PC-9 (cell line): Measurements from ENCODE around the gene MYLK3. TPM values are rescaled to one million over a fixed set of nuclear protein-coding genes. Genes with fewer than 3 reads are reported as not detected.

Experiments used
- BruUV-seq: library from RNA; stranded (reverse); fragments of 400-500 nt; replicated peaks from 2 replicates; lab custom pipeline; 2021; lab: Mats Ljungman, UMichigan
- CTCF ChIA-PET: fragments of 300-600 bp; sonication (Branson Sonifier 250); formaldehyde crosslinking; loops from one replicate; lab custom pipeline; 2022; ENCODE audit warnings: antibody characterized with exemption; lab: Charles Lee
- POLR2A ChIA-PET: fragments of 300-600 bp; sonication (Branson Sonifier 250); formaldehyde crosslinking; loops from one replicate; lab custom pipeline; 2022; ENCODE audit warnings: antibody characterized with exemption; ENCODE audit not compliant: unreplicated experiment; lab: Charles Lee
- DNase-seq, 2 experiments: peaks; one replicate each; pipeline versions ENCODE4 v3.0.0 to v3.0.0-alpha.2; 2015 to 2022; ENCODE audit warnings: mixed read lengths in 1 of 2
- H2AFZ ChIP-seq: fragments of 200-600 bp; sonication (generic); 2 replicates; pipeline ENCODE4 v1.8.1; 2017; ENCODE audit warnings: antibody characterized with exemption
- H3F3A ChIP-seq: fragments of 200-600 bp; sonication (generic); 2 replicates; pipeline ENCODE4 v1.8.1; 2017; ENCODE audit warnings: antibody characterized with exemption, mild to moderate bottlenecking, low read depth; ENCODE audit not compliant: insufficient read depth
- H3K27ac ChIP-seq: fragments of 200-600 bp; sonication (generic); 2 replicates; pipeline ENCODE4 v1.6.1; 2016; ENCODE audit warnings: mixed run types
- H3K27me3 ChIP-seq: fragments of 200-600 bp; sonication (generic); 2 replicates; pipeline ENCODE4 v1.6.1; 2016; ENCODE audit warnings: low read depth, mixed run types; ENCODE audit not compliant: insufficient read depth
- H3K36me3 ChIP-seq: fragments of 200-600 bp; sonication (generic); 2 replicates; pipeline ENCODE4 v1.6.1; 2016; ENCODE audit warnings: low read depth, mixed run types
- H3K4me1 ChIP-seq: fragments of 200-600 bp; sonication (generic); replicated peaks from 2 replicates; pipeline ENCODE4 v1.6.1; 2016; ENCODE audit warnings: mixed run types; ENCODE audit not compliant: insufficient read depth
- H3K4me2 ChIP-seq: fragments of 200-600 bp; sonication (generic); 2 replicates; pipeline ENCODE4 v1.6.1; 2017; ENCODE audit warnings: mixed run types
- H3K4me3 ChIP-seq: fragments of 200-600 bp; sonication (generic); 2 replicates; pipeline ENCODE4 v1.6.1; 2016; ENCODE audit warnings: mixed run types
- H3K79me2 ChIP-seq: fragments of 200-600 bp; sonication (generic); 2 replicates; pipeline ENCODE4 v1.6.1; 2017; ENCODE audit warnings: low read depth, mixed run types
- H3K9me2 ChIP-seq: fragments of 200-600 bp; sonication (generic); 2 replicates; pipeline ENCODE4 v1.8.1; 2017; ENCODE audit warnings: mild to moderate bottlenecking; ENCODE audit not compliant: insufficient read depth
- H3K9me3 ChIP-seq: fragments of 200-600 bp; sonication (generic); 2 replicates; pipeline ENCODE4 v1.8.1; 2016; ENCODE audit warnings: low read depth; ENCODE audit not compliant: insufficient read depth
- H4K20me1 ChIP-seq: fragments of 200-600 bp; sonication (generic); 2 replicates; pipeline ENCODE4 v1.8.1; 2017; ENCODE audit not compliant: insufficient read depth
- EZH2 ChIP-seq: fragments of 200-600 bp; sonication (generic); IDR thresholded peaks from 2 replicates; pipeline ENCODE4 v1.8.0; 2017; ENCODE audit warnings: antibody characterized with exemption, low read depth
- intact Hi-C: fragments of 100-400 bp; cut with micrococcal nuclease; formaldehyde crosslinking; loops from one replicate; pipeline ENCODE4 v1.10.0; 2022; ENCODE audit not compliant: unreplicated experiment
- total RNA-seq: library from RNA; stranded (reverse); gene quantifications from 2 replicates; pipeline ENCODE4 v1.2.3, GENCODE V29; 2021
- TF ChIP-seq, protein P1 (sequence below): fragments of 200-600 bp; sonication (generic); conservative IDR thresholded peaks from 2 replicates; pipeline ENCODE4 v1.6.1; 2017; ENCODE audit warnings: mixed run types, antibody characterized with exemption, mild to moderate bottlenecking, moderate library complexity

MYLK3 gene
- total RNA-seq, 1 experiment from 2014 or later = 0.68 TPM

DNA sequence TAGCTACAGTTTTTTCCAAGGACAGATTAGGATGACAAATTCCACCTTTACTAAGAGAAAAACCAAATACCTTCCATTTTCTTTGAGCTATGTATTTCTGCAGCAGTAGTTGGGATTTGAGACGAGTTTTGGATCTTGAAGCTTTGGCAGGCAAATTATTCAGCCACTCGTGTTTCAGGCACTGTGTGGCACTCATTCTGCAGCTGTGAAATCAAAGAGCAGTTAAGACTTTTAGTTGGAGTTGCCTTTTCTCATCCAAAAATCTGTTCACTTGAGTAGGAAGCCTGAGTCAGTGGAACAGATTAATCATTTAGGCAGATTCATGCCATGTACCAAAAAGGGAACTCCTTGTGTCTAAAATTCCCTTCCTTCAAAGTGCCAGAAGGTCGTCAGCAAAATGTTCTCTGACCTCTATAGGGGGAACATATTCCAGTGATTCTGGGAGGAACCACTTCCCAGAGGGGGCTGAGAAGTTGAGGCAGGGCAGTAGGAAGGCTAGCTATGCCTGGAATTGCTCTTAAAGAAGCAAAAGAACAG lies 38.6 kb downstream of the MYLK3 start:
- intact Hi-C loops = no loop called here
- Histone ChIP-seq H2AFZ (no peak overlapping the region), H3K4me3 (no peak overlapping the region), H3K79me2 (no peaks in the 10 kb centered on the region), H3K4me1 (no peaks in the 10 kb centered on the region), H3K4me2 (no peak overlapping the region), H4K20me1 (no peaks in the 10 kb centered on the region), H3K27ac (no peak overlapping the region), H3F3A (no peaks in the 10 kb centered on the region), H3K27me3 (no peaks in the 10 kb centered on the region), H3K36me3 (no peaks in the 10 kb centered on the region), H3K9me2 (no peaks in the 10 kb centered on the region), H3K9me3 (no peaks in the 10 kb centered on the region)
- DNase-seq = no peak
- POLR2A ChIA-PET = no interaction called here
- CTCF ChIA-PET = interaction anchor here (0.7 kb wide), 1 partner anchor 129 kb away, joined by 7 read pairs; no protein-coding TSS in a partner anchor
- BruUV-seq = no TSS peak
- TF ChIP-seq, protein P1, sequence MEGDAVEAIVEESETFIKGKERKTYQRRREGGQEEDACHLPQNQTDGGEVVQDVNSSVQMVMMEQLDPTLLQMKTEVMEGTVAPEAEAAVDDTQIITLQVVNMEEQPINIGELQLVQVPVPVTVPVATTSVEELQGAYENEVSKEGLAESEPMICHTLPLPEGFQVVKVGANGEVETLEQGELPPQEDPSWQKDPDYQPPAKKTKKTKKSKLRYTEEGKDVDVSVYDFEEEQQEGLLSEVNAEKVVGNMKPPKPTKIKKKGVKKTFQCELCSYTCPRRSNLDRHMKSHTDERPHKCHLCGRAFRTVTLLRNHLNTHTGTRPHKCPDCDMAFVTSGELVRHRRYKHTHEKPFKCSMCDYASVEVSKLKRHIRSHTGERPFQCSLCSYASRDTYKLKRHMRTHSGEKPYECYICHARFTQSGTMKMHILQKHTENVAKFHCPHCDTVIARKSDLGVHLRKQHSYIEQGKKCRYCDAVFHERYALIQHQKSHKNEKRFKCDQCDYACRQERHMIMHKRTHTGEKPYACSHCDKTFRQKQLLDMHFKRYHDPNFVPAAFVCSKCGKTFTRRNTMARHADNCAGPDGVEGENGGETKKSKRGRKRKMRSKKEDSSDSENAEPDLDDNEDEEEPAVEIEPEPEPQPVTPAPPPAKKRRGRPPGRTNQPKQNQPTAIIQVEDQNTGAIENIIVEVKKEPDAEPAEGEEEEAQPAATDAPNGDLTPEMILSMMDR = no peak
- no peak for TF ChIP-seq EZH2

DNA sequence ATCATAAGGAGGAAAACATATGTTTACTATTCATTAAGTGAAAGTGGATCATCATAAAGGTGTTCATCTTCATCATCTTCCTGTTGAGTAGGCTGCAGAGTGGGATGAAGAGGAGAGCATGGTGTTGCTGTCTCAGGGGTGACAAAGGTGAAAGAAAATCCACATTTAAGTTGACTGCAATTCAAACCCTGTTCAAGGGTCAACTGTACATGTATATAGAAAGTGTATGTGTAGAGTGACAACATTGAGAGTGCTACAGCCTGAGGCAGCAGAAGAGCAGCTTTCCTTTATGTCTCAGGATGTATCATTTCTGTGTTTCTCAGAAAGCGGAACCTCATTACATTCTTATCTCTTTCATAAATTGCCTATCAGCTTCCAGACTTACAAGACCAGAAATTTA lies 41.5 kb downstream of the MYLK3 start:
- no TSS peak for BruUV-seq
- no peak for TF ChIP-seq EZH2
- TF ChIP-seq, protein P1 = no peak

DNA sequence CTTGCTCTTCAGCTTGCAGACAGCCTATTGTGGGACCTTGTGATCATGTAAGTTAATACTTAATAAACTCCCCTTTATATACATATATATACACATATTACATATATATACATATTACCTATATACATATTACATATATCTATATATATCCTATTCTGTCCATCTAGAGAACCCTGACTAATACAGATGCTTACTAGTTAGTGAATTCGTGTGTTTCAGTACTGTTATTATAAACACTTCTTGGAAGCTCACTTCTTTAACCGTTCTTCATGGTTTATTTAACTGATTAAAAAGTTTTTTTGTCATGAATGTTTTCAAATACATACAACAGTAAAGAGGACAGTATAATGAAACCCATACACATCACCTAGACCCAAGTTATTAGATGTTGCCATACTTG lies 46.1 kb downstream of the MYLK3 start:
- H3F3A ChIP-seq = no peaks in the 10 kb centered on the region; the same call in 1 of the 2 replicates
- no peaks in the 10 kb centered on the region for H3K79me2 ChIP-seq
- no peaks in the 10 kb centered on the region for H4K20me1 ChIP-seq
- CTCF ChIA-PET = no interaction called here
- H3K9me2 ChIP-seq = no peaks in the 10 kb centered on the region
- peaks cover 8% of the 10 kb centered on the region; the same call in 1 of the 2 replicates for H3K36me3 ChIP-seq
- no peak for TF ChIP-seq EZH2
- H3K9me3 ChIP-seq = no peaks in the 10 kb centered on the region
- POLR2A ChIA-PET = no interaction called here
- DNase-seq = no peak
- H3K4me3 ChIP-seq = no peak overlapping the region
- H3K4me1 ChIP-seq = no peaks in the 10 kb centered on the region
- H3K27ac ChIP-seq = no peak overlapping the region
- BruUV-seq = no TSS peak
- no peak overlapping the region for H3K4me2 ChIP-seq
- no peaks in the 10 kb centered on the region for H3K27me3 ChIP-seq
- intact Hi-C loops = no loop called here
- H2AFZ ChIP-seq = no peak overlapping the region

More for the DNA sequence above, 41.5 kb downstream of the MYLK3 start:
- H3K27me3 ChIP-seq = no peaks in the 10 kb centered on the region
- intact Hi-C loops = no loop called here
- H3K4me3 ChIP-seq = no peak overlapping the region
- no peaks in the 10 kb centered on the region for H3K79me2 ChIP-seq
- H2AFZ ChIP-seq = no peak overlapping the region
- no peaks in the 10 kb centered on the region for H3K36me3 ChIP-seq
- no peaks in the 10 kb centered on the region for H3K4me1 ChIP-seq
- H3K9me2 ChIP-seq = no peaks in the 10 kb centered on the region
- no peak overlapping the region for H3K4me2 ChIP-seq
- DNase-seq = no peak
- no peak overlapping the region for H3K27ac ChIP-seq
- H3K9me3 ChIP-seq = no peaks in the 10 kb centered on the region
- no peaks in the 10 kb centered on the region for H3F3A ChIP-seq
- H4K20me1 ChIP-seq = no peaks in the 10 kb centered on the region
- ChIA-PET CTCF (no interaction called here), POLR2A (no interaction called here)

GRCh38 chr16:46701615-46702014 lies 46.5 kb downstream of the MYLK3 start:
- ChIA-PET CTCF (no interaction called here), POLR2A (no interaction called here)
- intact Hi-C loops = no loop called here
- no peaks in the 10 kb centered on the region for H3K4me1 ChIP-seq
- H3K79me2 ChIP-seq = no peaks in the 10 kb centered on the region
- H3K27me3 ChIP-seq = no peaks in the 10 kb centered on the region
- H3F3A ChIP-seq = no peaks in the 10 kb centered on the region; the same call in 1 of the 2 replicates
- H3K9me3 ChIP-seq = no peaks in the 10 kb centered on the region
- H3K9me2 ChIP-seq = no peaks in the 10 kb centered on the region
- no peak overlapping the region for H3K4me3 ChIP-seq
- no peak overlapping the region for H3K27ac ChIP-seq
- TF ChIP-seq, protein P1 = no peak
- TF ChIP-seq EZH2 = no peak
- no TSS peak for BruUV-seq
- no peak overlapping the region for H2AFZ ChIP-seq
- peaks cover 8% of the 10 kb centered on the region; the same call in 1 of the 2 replicates for H3K36me3 ChIP-seq
- no peak overlapping the region for H3K4me2 ChIP-seq
- DNase-seq = no peak
- H4K20me1 ChIP-seq = no peaks in the 10 kb centered on the region
